ENCODE results near the gene EDN2.

The EDN2 gene

GRCh38 chr1:41516168-41517061 is 31.9 kb upstream of the EDN2 start:
- no peak for DNase-seq

GRCh38 chr1:41515778-41516167 is 31.3 kb upstream of the EDN2 start:
- DNase-seq, result no peak

GRCh38 chr1:41515131-41515678 is 30.7 kb upstream of the EDN2 start:
- DNase-seq, result no peak

GRCh38 chr1:41514381-41514780 is 29.9 kb upstream of the EDN2 start:
- no peak for DNase-seq

- no peak for DNase-seq
Measured at GRCh38 chr1:41513383-41513735, 28.9 kb upstream of the EDN2 start.

GRCh38 chr1:41512701-41513382 is 28.4 kb upstream of the EDN2 start:
- no peak for DNase-seq

- no peak for DNase-seq
Measured at GRCh38 chr1:41511239-41511540, 26.7 kb upstream of the EDN2 start.

GRCh38 chr1:41510531-41511238 is 26.2 kb upstream of the EDN2 start:
- DNase-seq, result no peak

GRCh38 chr1:41509270-41509671 is 24.8 kb upstream of the EDN2 start:
- no peak for DNase-seq

GRCh38 chr1:41508290-41508689 is 23.8 kb upstream of the EDN2 start:
- DNase-seq, result no peak

- DNase-seq, result no peak
Measured at GRCh38 chr1:41507836-41508235, 23.4 kb upstream of the EDN2 start.

- no peak for DNase-seq
Measured at GRCh38 chr1:41507110-41507720, 22.7 kb upstream of the EDN2 start.

- DNase-seq, result no peak
Measured at GRCh38 chr1:41504114-41505035, 19.9 kb upstream of the EDN2 start.

GRCh38 chr1:41503538-41504113 is 19.1 kb upstream of the EDN2 start:
- DNase-seq, result no peak

- DNase-seq, result no peak
Measured at GRCh38 chr1:41502912-41503311, 18.4 kb upstream of the EDN2 start.

- no peak for DNase-seq
Measured at GRCh38 chr1:41501581-41501980, 17.1 kb upstream of the EDN2 start.

GRCh38 chr1:41500781-41501518 is 16.5 kb upstream of the EDN2 start:
- DNase-seq, result no peak

GRCh38 chr1:41500378-41500777 is 15.9 kb upstream of the EDN2 start:
- DNase-seq, result no peak

- DNase-seq, result no peak
Measured at GRCh38 chr1:41499591-41499990, 15.1 kb upstream of the EDN2 start.

- no peak for DNase-seq
Measured at GRCh38 chr1:41498804-41499203, 14.3 kb upstream of the EDN2 start.

GRCh38 chr1:41498391-41498790 is 13.9 kb upstream of the EDN2 start:
- DNase-seq, result no peak

All from NCI-H1436 treated with DMSO at 0.1 percent for 48 hours (cell line).